NCI-H1436 (cell line): ENCODE data around the gene G3BP1.
"Not testable (repeated sequence)": the region's sequence is repeated elsewhere in the genome, so short reads cannot be mapped to it uniquely, and the experiment has no call there.

Experiments used
- DNase-seq: peaks from one replicate; lab custom pipeline; 2025; lab: John Stamatoyannopoulos, UW

G3BP1 gene

DNA sequence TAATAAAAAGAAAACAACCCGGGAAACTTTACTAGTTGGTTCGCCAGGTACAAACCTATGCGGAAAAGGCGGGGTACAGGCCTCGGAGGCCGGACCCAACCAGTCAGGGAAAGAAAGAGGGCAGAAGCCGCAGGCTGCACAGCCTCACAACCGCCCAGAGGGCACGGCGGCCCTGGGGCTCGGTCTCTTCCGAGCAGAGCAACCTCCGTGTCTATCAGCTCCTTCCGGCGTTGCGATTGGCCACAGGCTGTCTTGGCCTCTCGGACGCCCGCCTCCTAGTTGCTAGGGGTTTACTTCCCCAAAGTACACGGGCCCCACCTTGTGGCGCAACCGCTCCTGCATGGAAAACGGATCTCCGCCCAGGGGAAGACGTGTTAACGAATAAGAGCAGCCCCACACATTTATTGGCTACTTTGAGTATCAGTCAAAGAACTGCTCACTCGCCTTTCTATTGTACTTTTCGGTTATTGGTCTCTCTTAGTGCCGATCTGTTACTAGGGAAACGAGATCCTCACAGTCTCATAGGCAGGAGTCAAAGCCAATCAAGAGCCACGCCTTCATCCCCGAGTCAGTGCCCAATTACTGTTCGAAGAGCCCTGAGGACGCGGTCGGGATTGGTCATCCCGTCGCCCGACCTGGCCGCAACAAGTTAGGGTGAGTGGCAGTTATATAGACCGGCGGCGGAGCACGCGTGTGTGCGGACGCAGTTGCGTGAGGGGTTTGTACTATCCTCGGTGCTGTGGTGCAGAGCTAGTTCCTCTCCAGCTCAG lies at the start of gene G3BP1:
G3BP1 (plus strand) TSS at position 696 of the 770 bp plus-strand sequence. CDS start 14,667 bp downstream, outside the sequence.
- peak; percentile 100 for DNase-seq

DNA sequence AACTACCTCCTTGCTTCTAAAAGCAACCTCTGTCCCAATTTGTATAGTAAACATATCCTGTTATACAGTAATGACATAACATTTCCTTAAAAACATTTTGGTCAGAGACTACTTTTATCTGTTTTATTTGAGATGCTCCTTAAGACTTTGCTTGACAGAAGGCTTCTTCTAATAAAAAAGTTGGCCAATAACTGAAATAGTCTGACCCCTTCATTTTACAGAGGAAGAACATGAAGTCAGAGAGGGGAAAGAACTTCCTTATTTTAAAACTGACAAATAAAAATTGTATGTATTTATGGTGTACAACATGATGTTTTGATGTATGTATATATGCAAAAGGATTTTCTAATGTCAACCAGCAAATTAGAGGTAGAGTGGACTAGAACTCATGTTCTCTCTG lies 49.2 kb upstream of the G3BP1 start:
- no peak for DNase-seq

DNA sequence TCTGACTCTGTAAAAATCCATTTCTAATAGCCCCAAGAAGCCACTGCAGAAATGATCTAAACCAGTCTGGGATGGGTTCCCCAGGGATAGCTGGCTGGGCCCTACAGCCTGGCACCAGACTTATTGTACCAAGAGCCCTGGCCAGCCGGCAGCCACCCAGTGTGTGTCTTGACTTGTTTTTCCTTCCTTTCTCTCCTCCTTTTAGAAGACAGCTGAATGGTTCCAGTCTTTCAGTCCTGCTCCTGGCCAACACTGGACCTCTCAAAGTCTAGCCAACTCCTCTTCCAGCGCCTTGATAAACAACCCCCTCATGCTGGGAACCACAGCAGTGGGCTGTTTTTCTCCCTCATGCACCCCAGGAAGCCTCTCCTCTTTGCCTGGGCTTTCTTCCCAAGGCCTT lies 47.4 kb upstream of the G3BP1 start:
- no peak for DNase-seq

DNA sequence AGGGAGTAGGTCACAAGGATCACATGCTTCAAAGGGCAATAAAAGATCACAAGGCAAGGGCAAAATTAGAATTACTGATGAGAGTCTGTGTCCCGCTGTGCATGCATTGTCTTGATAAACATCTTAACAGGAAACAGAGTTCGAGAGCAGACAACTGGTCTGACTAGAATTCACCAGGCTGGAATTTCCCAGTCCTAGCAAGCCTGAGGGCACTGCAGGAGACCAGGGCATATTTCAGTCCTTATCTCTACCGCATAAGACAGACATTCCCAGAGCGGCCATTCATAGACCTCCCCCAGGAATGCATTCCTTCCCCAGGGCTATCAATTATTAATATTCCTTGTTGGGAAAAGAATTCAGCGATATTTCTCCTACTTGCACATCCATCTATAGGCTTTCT lies 42.2 kb upstream of the G3BP1 start:
- DNase-seq, result not testable (repeated sequence)

DNA sequence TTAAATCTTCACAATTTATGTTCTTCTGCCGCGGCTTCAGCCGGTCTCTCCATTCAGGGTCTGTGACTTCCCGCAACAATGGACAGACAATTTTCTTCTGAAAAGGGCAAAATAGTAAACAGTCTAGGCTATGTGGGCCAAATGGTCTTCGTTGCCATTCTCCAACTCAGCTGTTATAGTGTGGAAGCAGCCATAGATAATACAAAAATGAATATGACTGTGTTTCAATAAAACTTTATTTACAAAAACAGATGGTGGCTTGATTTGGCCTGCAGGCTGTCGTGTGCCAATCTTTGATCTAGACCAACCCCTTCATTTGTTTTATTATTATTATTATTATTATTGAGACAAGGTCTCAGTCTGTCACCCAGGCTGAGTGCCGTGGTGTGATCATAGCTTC lies 41.4 kb upstream of the G3BP1 start:
- DNase-seq, result no peak

DNA sequence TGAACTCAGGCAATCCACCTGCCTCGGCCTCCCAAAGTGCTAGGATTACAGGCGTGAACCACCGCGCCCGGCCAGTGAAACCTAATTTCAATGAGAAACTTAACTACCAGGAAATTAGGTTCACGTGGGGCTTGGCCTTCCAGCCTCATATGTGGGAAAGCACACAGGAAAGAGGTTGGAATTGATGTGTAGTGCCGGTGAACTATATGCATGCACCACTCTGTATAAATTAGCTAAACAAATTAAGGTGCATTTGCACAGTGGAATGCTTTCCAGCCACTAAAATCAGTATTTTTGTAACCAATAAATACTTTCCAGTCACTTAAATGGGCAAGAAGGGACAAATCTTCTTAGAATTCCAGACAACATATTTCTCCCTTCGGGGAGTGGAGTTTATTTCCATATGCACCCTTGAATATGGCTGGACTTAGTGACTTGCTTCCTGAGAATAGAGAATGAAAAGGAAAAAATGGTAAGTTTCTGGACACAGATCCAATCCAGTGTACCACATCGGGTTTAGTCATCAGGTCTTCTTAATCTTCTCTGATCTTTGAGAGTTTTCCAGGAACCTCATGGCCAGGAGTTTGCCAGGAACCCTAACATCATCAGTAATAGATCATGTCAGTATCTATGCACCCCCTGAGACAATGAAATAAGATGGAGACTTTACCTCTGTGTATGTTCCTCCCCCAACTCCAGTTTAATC lies 38.2 kb upstream of the G3BP1 start:
- DNase-seq, result no peak

DNA sequence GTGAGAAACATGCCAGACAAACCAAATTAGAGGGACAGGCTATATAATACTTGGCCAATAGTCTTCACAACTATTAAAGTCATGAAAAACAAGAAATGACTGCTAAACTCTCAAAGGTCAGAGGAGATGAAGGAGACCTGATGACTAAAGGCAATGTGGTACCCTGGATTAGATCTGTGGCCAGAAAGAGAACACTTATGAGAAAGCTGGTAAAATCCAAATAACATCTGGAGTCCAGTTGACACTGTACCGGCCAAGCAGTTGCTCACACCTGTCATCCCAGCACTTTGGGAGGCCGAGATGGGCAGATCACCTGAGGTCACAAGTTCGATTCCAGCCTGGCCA lies 37.7 kb upstream of the G3BP1 start:
- no peak for DNase-seq

DNA sequence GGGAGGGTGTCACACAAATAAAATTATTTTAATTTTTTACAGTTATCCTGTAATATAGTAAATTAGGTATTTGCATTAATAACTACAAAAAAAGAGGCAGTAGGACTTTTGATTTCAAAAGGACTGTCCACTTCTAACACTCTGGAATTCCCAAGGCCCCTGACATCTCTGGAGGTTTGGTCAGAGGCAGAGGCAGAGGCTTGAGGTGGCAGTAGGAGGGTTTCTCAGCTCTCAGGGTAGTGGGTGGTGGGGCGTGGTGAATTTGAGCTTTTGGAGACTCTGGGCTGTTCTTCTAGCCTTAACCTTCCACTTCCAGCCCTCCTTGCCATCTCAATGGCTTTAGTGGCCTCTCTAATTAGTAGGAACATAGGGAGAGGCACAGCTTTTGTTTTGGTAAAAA lies 36.1 kb upstream of the G3BP1 start:
- DNase-seq, result no peak

DNA sequence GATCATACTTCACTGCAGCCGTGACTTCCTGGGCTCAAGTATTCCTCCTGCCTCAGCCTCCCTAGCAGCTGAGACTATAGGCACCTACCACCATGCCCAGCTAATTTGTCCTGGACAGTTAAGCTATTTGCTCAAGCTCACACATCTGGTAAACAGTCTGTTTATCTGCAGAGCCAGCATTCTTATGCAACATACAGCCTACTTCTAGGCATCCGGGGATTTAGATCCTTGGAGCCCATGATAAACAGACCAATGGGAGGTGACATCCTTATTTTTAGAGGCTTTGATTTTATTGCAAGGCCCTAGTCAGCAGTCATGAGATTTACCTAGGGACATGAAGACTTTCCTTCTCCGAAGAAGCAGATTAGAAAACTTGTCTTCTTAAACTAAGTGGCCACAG lies 34.3 kb upstream of the G3BP1 start:
- DNase-seq, result no peak

DNA sequence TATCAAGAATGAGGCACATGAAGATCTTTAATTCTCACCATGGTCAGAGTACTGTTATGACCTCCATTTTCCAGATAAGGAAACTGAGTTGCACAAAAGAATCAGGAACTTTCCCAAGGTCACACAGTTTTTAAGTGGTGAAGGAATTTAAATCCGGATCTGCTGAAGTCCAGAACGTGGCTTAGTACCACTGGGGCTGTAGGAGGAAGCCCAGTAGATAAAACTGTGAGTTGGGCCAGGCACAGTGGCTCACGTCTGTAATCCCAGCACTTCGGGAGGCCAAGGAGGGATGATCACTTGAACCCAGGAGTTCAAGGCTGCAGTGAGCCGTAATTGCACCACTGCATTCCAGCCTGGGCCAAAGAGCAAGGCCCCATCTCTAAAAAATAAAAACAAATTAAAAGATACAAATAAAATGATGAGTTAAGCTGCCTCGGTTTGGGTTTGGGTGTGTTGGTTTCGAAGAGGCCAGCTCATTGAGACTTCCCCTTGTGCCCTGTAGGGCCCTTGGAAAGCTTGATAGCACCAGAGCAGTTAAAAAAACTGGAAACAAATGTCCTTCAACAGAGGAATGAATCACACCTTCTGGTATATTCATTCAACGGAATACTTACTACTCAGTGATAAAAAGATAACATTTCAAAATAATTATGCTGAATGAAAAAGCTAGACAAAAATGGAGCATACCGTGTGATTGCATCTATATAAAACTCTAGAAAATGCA lies 33.5 kb upstream of the G3BP1 start:
- DNase-seq, result no peak

DNA sequence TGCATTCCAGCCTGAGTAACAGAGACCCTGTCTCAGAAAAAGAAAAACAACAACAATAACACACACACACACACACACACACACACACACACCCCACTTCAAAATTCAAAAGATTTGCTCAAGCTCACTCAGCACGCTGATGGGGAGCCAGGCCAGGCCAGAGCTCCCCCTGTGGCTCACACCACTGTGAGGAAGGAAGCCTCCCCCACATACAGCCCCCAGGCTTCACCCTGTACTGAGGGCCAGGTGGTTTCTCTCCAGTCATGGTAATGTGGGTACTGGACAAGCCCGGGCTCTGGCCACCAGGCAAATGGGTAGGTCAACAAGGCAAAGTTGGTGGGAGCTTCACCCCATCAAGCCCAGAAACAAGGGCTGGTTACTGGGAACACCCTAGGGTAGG lies 32.4 kb upstream of the G3BP1 start:
- DNase-seq, result no peak

DNA sequence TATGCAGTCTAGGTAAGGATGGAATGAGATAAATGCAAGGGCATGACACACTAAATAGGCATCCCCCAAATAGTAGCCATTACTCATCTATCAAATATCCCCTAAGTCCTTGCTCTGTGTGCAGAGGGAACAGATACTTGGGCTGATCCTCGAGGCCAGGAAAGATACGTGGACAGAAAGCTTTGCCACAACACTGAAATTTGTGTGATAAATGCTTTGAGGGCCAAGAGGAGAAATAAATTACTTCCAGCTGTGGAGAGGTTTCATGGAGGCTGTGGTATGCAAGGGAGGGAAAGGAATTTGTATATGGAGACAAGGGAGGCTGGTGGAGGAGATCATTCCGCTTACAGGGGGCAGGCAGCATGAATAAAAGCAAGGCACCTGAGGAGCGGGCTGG lies 31.8 kb upstream of the G3BP1 start:
- no peak for DNase-seq

DNA sequence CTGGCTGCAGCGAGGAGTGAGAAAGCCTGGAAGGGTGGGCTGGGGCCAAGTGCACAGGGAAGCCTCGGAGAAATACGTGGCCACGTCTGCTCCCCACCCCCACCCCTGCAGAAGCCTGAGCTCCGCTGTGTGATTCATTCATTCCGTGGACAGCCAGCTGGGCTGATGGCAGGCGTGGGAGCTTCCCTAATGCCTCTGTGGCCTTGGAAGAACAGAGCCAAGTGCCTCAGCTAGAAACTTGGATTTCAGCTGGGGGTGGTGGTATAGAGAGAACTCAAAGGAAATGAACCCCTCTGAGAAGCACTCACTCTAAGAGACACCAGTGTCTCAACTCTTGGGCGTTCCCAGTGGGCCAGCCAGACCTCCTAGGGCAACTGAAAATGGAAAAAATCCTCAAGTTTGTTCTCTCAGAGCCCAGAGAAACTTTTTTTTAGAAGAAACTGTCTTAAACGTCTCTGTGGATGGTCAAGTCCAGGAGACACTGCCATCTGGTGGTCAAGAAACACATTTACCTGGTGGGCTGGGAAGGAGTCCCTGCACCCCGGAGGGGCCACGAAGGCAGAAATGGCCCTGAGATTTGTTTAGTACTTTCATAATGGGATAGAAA lies 31.3 kb upstream of the G3BP1 start:
- DNase-seq, result peak; percentile 5

DNA sequence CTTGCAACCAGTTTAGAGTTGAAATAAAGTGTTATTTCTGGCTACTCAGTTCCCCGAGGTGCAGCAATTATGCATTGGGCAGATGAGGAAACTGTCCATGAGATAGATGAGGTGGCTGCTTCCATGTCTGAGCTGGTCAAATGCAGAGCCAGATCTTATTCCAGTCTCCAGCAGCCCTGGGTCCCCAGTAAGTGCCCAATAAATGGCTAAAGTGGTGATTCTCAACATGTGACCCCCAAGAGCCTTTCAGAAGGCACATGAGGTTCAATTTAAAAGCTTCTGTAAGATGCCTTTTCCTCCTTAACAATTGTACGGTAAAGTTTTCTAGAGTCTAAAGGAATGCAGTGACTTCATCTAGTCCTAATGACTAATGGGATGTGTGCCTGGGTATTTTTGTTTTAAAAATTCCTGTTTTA lies 30.8 kb upstream of the G3BP1 start:
- DNase-seq, result no peak

DNA sequence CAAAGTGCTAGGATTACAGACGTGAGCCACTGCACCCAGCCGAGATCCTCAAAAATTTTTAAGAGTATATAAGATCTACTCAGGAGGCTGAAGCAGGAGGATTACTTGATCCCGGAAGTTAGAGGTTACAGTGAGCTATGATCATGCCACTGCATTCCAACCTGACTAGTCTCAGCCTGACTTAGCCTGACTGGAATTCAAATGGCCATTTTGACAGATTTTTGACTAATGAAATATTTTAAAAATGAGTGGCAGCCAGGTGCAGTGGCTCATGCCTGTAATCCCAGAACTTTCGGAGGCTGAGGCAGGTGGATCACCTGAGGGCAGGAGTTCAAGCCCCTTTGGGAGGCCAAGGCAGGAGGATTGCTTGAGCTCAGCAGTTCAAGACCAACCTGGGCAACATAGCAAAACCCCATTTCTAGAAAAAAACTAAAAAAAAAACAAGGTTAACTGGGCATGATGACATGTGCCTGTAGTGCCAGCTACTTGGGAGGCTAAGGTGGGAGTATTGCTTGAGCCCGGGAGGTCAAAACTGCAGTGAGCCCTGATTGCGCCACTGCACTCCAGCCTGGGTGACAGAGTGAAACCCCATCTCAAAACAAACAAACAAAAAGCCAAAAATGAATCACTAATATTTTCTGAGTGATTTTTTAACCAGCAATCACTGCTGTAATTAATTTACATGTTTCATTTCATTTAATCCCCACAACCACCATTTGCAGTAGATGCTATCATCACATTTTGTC lies 29.9 kb upstream of the G3BP1 start:
- DNase-seq, result no peak

DNA sequence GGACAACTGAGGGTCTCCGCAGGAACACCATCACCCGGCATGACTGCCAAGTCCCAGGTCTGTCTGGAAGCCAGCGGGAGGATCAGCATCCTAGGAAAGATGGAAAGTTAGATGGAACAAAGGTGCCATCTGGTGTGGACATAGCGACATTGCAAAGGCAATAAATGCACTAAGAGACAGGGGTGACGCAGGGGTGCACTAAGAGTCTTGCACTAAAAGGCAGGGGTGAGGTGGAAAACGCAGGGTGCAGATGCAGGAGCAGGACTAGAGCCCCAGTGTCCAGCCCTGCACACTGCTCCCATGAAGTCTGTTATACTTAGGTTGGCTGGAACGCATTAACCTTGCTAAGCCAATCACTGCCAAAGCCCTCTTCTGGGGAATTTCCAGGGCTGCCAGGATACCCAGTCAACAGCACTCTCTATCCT lies 28.9 kb upstream of the G3BP1 start:
- no peak for DNase-seq

DNA sequence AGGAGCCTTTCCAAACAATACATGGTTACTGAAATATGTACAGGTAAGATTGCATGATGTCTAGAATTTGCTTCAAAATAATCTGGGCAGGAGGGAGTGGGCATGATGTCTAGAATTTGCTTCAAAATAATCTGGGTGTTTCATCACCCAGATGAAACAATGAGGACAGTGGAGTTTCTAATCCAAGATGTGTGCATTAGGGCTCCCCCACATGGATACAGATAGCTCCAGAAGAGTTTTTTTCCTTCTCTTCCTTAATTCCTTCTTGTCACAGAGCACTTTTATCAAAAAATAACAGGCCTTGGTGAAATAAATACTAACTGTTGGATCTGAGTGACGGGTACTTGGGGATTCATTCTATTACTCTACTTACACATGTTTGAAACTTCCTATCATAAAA lies 28.2 kb upstream of the G3BP1 start:
- DNase-seq, result no peak

DNA sequence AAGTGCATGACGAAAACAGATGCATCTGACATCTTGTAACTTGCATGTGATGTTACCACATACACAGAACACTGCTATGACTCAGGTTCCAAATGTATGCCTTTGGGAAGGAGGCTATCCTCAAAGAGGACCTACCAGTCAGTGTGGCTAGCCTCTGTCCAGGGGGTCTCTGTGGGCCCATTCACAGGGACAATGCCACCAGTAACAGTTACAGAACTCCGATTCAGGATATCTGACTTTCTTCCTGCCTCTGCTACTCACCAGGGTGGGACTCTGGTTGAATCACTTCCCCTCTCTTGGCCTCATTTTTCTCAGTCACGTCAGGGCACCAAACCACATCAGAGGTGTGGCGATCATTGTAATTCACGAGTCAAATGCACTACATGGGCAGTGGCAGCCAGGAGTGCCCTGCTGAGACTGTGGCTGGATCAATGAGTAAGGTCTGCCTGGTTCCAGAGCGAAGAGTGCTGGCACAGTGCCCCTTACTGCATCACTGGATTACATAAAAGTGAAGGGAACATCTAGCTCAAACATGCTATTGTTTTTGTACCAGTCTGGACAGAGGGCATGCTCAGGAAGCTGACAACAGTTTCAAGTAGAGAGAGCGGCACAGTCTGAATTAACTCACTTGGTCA lies 26.6 kb upstream of the G3BP1 start:
- DNase-seq, result no peak

DNA sequence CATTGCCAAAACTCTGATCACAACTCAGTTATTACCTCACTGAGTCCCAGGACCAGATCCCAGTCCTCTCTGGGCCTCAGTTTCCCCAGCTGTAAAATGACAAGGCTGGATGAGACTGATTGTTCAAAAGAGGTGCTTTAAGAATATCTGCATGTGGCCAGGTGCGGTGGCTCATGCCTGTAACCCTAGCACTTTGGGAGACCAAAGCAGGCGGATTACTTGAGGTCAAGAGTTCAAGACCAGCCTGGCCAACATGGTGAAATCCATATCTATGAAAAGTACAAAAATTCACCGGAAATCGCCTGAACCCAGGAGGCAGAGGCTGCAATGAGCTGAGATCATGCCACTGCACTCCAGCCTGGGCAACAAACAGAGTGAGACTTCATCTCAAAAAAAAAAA lies 21.6 kb upstream of the G3BP1 start:
- no peak for DNase-seq

DNA sequence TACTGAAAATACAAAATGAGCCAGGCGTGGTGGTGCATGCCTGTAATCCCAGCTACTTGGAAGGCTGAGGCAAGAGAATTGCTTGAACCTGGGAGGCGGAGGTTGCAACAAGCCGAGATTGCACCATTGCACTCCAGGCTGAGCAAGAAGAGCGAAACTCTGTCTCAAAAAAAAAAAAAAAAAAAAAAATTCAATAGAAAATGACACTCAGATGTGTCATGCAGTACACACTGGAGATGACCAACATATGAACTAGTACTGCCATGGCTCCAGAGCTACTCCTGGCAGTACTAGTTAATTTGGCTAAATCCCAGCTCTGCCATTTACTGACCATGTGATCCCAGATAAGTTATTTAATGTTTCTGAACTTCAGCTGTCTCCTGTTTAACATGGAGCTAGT lies 20.7 kb upstream of the G3BP1 start:
- DNase-seq, result no peak

DNA sequence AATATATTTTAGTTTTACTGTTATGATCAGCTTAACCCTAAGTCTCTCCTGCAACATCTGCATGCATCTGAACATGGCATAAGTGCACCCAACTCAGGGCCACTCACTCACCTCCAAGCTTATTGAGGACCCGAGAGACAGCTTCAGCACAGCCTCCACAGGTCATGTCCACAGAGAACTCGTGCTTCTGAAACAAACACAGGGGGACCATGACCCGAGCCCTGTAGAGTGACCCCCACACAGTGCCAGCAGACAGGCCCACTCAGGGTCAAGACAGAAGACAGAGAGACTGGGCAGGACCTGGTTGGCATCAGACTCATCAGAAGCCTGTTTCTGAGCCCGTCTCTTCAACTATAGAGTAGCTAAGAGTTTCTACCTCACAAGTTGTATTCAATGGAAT lies 20.2 kb upstream of the G3BP1 start:
- DNase-seq, result no peak

DNA sequence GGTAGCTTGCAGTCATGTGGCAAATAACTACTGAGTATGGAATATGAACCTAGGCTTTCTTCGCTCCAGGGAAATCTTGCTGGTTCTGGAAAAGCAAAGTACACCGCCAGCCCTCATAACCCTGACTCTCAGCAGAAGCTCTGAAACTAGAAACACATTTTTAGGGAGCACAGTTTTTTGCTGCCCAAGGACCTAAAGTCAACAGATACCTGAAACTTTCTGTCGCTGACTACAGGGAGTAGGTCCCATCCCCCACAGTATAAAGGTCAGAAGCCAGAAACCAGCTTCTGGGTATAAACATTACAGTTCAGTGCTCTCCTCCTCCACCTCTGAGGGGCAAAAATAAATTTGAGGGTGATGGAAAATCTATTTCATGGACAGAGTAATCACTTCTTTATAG lies 16.4 kb upstream of the G3BP1 start:
- no peak for DNase-seq
